Cardiac septum (tissue), 1 donor: ENCODE measurements around the gene NGEF. TPM values are rescaled to one million over a fixed set of nuclear protein-coding genes. Genes with fewer than 3 reads are reported as not detected.

Source experiments
- DNase-seq: peaks from one replicate; pipeline ENCODE4 v3.0.0-alpha.2; 2020; ENCODE audit warnings: low spot score
- intact Hi-C: fragments of 100-400 bp; cut with DNase I; formaldehyde crosslinking; loops from one replicate; pipeline ENCODE4 v1.14.0; 2022
- total RNA-seq: library from RNA; stranded (reverse); fragmentation: NEBNext Ultra II Directional; extraction: Animal tissue kit (Norgen Biotek cat#: 25700); gene quantifications from one replicate; pipeline ENCODE4 v1.2.1, GENCODE V29; 2021
- donor health status: DM: no; HTN: no; CAD: no.

The NGEF gene
- total RNA-seq, 1 donor from 2014 or later = 0.24 TPM

DNA sequence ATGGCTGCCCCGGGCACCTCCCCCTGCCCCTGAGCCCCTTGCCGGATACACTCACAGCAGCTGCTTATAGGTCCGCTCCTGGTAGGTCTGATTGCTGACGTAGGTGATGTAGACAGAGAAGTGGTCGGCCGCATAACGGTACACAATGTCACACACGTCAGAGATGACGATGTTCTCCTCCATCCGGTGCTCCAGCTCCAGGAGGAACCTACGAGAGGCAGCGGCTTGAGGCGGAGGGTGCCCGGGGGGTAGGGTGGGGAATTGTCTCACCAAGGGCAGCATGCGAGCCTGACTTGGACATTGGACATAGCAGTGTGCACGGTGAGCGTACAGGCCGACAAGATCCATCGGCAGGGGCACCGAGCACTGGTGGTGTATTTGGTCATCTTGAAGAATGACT lies 120.2 kb downstream of the NGEF start:
- intact Hi-C loops = no loop called here
- no peak for DNase-seq

DNA sequence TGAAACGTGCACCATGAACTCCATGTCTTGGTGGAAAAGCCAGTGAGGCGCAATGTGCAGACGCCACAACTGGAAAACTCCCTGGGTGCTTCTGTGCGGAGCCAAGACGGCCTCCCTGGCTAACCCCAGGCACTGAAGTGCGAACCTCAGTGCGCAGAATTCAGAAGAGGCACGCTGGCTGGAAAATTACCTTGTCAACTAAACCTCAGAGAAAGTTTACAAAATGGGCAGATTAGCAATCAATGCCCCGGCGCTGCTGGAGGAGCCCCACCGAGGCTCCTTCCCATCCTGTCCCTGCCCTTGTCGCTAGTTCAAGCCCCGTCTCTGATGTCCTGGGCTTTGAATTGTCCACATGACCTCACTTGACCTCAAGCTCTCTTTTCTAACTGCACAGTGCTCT lies 120.8 kb downstream of the NGEF start:
- intact Hi-C loops = no loop called here
- no peak for DNase-seq

DNA sequence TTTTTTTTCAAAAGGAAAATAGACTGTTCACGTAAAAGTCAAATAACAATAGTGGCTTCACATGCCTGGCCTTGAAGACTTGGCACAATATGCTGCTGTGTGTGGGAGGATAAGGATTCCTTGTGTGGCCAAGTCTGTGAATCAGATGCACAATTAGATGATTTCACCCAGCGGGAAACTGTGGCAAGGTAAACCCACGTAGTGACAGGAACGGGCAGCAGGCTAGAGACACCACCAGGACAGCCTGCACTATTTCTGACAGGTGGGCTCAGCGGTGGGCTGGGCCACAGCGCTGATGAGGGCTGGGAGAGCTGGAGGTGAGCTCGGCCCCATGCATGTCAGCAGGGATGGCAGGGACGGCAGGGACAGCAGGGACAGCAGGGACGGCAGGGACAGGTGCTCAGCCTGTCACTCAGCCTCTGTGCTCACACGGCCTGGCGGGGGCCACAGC lies 121.4 kb downstream of the NGEF start:
- intact Hi-C loops = no loop called here
- DNase-seq = peak; percentile 68

DNA sequence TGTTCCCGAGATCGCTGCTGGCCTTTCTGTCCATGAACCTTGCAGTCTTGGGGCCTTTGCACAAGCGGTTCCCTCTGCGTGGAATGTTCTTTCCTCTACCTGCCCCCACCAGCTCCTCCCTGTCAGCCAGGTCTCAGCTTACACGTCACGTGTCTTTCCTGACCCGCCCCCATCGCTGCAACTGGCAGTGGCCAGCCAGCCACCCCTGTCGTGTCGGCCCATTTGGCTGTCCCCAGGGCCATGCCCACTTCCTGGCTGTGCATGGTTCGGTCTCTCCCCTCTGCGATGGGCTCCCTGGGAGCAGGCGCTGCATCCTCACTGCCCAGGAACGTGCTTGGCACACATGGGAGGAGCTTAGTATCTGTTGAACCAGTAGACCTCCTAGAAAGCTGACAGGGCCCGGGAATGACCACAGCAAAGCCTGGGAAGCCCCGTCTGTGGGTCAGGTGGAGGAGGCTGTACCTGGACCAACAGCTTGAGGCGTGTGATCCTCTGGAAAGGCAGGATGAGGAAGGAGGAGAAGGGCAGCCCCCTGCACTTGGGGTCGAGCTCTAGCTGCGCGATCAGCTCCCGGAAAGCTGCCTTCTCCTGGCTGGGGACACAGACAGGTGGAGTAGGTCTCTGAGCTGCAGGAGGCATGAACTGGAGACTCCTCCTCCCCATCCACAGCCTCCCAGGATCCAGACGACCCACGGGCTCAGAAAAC lies 122.0 kb downstream of the NGEF start:
- intact Hi-C loops = no loop called here
- peak; percentile 67 for DNase-seq

DNA sequence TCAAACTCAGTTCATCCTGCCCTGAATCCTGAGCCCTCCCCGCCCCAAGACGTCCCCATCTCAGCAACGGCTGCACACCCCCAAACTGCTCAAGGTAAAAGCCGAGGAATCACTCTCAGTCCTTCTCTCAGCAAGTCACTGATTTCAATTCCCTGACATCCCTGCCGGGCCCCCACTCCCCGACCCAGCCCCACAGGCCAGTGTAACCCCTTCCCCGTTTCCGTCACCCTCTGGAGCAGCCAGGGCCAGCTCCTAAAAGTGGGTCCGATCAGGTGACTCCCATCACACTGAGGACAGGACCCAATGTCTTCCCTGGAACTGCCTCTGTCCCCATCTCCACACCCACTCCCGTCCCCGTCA lies 122.5 kb downstream of the NGEF start:
- DNase-seq = peak; percentile 20

DNA sequence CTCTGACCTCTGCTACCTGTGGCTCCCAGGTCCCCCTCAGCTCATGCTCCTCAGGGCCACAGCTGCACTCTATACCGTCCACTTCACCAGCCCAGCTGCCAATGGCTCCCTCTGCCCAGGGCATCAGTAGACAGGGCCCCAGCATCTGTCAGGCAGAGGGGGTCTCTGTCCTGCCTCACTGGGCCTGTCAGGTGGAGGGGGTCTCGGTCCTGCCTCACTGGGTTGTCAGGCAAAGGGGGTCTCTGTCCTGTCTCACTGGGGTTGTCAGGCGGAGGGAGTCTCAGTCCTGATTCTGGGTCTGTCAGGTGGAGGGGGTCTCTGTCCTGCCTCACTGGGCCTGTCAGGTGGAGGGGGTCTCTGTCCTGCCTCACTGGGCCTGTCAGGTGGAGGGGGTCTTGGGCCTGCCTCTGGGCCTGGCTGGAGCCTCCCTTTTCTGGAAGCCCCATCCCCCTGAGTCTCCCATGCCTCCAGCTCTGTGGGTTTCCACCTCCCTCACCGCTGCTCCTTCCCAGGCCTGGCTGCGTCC lies 123.1 kb downstream of the NGEF start:
- DNase-seq = peak; percentile 58
- intact Hi-C loops = no loop called here

More for the DNA sequence above, 122.5 kb downstream of the NGEF start:
- intact Hi-C loops = no loop called here

DNA sequence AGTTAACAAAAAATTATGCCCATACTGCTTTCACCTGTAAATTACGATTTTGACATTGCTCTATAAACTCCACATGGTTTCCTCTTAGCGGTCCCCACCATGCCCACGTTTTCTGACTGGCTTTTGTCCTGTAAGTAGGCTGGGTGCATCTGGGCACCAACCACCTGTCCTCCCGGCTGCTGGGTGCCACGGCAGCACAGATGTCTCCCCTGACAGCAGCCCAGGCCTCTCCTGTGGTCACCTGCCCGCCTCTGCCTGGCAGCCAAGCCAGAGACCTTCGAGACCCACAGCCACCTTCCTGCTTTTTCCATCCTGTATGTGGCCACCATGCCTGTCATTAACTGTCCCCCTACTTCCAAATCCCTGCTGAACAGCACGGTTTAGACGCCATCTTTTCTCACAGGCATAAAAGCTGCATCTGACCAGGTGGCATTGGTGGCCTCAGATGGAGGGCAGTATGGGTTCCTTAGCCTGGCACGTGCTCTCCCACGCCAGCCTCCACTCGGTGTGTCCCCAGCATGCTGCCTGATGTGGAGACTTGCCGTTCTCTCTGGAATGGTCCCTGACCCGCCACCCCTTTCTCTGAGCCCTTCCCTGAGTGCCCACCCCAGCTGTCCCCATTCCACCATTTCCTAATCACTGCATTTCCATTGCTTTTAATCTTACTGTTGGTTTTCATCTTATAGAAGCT lies 124.1 kb downstream of the NGEF start:
- DNase-seq = peak; percentile 63
- intact Hi-C loops = no loop called here

DNA sequence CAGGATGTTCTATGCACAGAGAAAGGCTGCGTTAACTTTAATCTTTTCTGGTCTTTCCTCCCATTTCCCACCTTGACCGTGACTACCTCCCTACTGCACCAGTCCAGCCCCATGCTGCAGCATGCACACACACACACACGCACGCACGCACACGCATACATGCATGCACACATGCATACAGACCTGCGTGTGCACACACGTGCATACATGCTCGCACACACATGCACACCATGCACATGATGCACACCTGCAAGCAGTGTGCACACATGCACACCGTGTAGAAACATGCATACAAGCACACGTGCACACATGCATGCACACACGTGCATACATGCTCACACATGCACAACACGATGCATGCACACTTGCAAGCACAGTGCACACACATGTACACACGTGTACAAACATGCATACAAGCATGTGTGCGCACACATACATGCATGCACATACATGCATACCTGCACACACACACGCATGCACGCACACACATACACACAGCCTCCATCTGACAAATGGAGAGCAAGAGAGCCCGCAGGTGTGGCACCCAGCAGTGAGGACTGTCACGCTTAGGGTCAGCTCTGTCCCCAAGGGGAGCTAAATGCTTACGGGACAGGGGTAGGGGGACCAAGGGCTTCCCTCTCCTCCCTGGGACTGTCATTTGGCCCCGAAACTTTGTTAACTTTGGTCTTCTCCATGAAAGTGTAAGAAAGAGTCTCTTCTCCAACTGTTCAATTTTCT lies 124.8 kb downstream of the NGEF start:
- DNase-seq = peak; percentile 31
- intact Hi-C loops = no loop called here

DNA sequence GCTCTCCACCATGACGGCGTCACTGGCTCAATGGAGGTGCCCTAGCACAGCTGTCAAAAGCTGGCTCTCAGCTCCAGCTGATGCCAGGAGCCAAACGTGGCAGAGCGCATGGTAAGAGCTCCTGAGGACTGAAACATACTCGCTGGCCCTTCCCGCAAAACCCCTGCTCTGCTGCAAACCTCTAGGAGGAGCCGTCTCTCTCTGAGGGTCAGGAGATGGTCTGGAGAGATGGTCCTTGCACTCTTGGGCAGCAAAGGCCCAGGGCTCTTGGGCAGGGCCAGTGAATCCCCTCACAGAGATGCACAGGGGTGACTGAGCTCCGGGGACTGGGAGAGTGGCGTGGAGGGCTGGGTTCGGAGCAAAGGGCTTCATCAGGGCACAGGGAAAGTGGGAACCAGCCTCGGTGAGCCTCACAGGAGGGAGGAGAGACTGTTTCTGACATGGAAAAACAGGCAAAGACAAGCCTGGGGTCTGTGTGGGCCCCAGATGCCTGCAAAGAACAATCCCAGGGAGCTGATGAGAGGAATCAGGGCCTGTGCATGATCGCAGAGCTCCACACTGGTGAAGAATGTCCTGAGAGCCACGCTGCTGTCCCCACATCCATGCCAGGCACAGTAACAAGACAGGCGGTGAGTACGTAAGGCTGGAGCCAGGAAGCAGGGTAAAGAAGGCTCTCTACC lies 125.7 kb downstream of the NGEF start:
- intact Hi-C loops = no loop called here
- peak; percentile 44 for DNase-seq

DNA sequence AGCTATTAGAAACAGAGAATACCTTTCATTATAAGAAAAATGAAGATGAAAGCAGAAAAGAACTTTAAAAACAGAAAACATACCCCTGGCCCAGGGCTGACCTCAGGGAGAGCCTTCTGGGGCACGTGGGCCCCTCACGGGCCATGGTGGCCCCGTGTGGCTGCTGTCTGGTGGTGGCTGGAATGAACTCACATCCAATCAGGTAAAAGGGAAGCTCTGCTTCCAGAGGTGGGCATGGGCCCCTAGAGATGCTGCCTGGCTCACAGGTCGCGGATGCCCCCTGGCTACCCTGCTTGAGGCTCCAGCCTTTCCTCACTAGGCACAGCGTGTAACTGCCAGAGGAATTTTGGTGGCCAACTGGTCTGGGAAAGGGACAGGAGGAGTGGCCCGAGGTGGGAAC lies 126.4 kb downstream of the NGEF start:
- peak; percentile 15 for DNase-seq
- intact Hi-C loops = no loop called here

DNA sequence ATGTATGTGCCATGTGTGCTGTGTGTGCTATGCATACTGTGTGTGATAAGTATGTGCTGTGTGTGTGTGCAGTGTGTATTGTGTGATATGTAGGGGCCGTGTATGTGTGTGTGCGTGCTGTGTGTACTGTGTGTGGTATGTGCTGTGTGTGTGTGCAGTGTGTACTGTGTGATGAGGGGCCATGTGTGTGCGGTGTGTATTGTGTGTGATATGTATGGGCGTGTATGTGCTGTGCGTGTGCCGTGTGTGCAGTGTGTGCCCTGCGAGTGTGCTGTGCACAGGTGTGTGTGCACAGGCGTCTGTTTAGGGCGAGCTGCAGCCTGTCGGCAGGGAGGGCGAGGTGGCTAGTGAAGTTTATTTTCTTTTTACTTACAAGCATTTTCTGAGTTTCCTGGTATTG lies 126.9 kb downstream of the NGEF start:
- intact Hi-C loops = no loop called here
- peak; percentile 22 for DNase-seq

DNA sequence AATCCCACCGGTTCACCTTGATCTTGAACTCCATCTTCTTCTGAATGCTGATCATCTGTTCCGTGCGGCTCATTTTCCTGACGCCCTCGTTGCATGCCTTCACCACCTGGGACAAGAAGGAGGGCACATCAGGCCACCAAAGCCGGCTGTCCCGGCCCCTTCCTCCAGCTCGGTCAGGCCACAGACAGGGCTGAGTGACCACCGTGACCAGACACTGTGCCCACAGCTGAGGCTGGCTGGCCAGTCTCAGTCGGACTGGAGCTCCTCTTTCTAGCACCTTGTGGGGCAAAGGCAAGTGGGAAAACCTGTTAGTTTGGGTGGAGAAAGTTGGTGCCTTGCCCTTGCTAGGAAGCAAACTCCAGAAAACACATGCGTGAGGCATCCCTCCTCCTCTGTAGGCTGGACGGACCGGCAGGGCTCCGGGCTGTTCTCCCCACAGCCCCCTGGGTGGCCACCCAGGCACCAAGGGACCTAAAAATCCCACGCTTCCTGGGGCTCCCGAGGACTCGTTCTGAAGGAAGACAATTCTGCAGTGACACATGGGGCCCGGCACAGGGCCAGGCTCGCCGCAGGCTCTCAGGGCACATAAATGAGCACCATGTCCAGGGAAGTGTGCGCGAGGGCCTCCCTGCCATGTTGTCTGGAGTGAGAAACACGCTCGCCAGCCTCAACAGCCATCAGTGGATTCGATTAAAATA lies 127.6 kb downstream of the NGEF start:
- intact Hi-C loops = no loop called here
- DNase-seq = peak; percentile 33

DNA sequence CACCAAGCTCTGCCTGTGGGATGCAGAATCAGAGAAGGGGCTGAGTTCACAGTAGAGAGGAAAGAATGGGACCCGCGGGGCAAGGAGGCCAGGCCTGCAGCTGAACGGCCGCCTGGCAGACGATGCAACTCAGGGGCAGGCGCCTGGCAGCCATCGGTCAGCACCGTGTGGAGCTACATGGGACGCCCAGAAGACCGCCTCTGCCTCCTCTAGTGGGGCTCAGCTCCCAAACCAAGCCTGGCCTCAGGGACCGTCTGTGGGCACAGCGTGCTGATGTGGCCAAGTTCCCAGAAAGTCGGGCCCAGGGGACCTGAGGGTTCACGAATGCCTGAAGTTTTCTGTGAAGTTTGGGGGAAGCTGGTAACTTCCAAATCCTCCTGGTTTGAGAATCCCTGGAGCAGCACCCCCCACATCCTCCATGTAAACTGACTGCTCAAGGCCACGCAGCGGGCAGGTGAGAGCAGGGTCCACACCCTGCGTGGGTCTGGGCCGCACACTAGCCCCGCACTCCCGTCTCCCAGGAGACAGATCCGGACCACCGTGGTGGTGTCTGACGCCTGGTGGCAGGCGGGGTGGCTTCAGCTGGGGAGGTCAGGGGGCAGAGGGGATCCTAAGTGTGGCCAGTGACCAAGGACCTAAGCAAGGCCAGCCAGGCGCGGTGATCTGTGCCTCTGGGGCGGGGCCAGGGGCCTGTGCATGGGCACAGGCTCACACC lies 128.3 kb downstream of the NGEF start:
- peak; percentile 70 for DNase-seq
- intact Hi-C loops = no loop called here

DNA sequence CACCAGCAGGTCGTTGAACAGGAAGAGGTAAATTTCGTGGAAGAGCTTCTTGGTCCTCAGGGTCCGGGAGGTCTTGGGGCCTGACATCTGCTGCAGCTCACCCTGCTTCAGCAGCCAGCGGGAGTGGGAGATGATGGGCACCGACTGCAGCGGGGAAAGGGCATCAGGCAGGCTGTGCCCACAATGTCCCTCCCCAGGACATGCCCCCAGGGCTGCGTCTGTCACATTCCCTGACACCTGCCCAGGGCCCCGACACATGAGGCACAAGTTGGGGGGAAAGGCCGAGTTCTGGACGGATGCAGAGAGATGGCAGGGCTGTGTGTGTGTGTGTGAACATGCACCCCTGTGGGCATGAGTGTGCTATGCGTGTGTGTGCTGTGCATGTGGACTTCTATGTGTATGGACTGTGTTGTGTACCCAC lies 129.0 kb downstream of the NGEF start:
- intact Hi-C loops = no loop called here

DNA sequence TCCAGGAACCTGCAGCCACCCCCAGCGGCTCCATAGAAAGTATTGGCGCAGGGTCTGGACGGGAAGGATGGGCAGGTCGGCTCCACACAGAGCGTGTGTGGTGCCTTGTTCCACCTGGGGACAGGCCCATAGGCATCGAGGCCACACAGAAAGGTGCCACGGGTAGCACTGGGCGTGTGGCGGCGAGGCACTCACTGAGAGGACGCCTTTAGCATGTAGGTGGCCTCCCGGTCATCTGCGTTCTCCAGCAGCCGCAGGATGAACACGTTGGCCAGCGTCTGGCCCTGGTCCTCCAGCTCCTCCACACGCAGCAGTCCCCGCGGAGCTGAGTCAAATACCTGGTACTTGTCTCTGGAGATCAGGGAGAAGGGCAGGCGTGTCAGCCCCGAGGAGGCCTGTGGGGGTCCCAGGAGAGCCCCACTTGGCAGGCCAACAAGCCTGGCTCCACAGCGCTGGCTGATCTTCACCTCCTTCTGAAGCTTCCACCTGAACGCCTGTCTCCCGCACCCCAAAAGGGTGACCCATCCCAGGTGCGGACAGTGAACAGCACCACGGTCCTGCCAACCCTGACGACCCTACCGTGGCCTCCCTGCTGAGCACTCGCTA lies 129.8 kb downstream of the NGEF start:
- peak; percentile 65 for DNase-seq
- intact Hi-C loops = no loop called here

More for the DNA sequence above, 129.0 kb downstream of the NGEF start:
- DNase-seq = peak; percentile 70

DNA sequence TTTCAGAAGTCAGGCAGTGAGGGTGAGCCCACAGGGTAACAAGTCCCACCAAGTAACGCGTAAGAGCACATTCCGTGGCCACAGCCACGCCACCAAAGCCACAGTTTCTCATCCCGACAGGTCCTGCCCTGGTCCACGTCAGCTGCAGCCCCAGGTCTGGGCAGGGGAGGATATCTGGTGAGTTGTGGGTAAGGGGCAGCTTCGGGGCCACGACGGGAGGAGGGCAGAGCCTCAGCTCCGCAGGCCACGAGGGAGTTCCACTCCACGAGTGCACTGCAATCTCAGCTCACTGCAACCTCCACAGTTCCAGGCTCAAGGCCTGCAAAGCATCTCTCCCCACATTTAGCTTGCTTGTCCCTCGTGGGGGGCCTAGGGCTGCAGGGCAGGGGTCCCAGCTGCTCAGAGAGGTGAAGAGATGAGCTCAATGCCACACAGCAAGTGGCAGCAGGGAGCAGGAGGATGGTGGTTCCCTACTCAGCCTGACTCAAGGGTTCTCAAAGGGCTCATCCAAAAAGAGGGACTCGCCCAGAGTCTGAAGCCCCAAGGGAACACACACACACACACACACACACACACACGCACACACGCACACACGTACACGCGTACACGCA lies 130.4 kb downstream of the NGEF start:
- intact Hi-C loops = no loop called here

DNA sequence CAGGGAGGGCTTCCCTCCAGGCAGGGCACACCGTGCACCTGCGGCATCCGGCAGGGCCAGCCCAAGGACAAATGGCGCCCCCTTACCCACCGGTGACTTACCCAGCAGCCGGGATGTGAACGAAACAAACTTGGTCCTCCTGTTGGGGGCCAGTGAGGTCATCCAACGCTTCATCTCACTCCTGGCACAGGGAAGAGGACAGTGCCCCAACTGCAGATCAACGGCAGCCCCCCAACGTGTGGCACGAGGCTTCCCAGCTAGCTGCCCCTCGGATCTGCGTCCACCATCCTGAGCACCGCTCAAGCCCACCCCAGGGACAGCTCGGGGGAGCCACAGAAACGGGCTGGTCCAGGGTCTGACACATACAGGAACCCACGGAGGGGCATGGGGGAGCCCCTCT lies 131.0 kb downstream of the NGEF start:
- intact Hi-C loops = no loop called here
- peak; percentile 62 for DNase-seq

More for the DNA sequence above, 130.4 kb downstream of the NGEF start:
- peak; percentile 31 for DNase-seq
